HUDEP-2 (cell line): ENCODE data around the gene MYL6.

Experiments
- DNase-seq, 76 experiments: peaks; one replicate each; lab custom pipeline; 2025; ENCODE audit not compliant: unreplicated experiment in 76 of 76; lab: John Stamatoyannopoulos, UW

Gene MYL6

DNA sequence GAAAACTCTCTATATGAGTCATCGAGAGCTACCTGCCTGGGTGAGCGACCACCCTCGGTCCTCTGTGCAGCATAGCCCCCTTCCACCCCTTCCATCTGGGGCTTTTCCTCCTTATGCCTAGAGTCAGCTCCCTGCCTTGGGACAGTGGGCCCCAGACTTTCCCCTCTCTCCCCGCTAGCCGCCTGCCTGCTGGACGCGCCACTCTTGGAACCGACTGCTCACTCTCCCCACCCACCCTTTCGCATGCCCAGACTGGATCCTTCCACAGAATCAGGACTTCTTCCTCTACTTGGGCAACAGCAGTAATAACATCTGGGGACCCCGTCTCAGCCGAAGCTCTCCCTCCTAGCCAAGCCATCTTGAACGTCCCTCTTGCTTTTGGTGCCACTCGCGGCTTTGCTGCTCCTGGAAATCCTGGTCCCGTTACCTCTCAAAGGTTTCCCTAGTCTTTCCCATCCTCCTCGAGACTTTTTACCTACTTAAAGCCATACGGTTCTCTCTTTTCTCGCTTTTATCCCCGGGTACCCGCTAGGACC, 29.4 kb upstream of the MYL6 start:
- DNase-seq = peak in 6 of 76 experiments; percentile 23 to 59 (median 44)

GRCh38 chr12:56129206-56129941, 28.8 kb upstream of the MYL6 start:
- peak in 71 of 76 experiments; percentile 4 to 85 (median 62) for DNase-seq

- DNase-seq = no peak
Measured at GRCh38 chr12:56129942-56130495, 28.1 kb upstream of the MYL6 start.

DNA sequence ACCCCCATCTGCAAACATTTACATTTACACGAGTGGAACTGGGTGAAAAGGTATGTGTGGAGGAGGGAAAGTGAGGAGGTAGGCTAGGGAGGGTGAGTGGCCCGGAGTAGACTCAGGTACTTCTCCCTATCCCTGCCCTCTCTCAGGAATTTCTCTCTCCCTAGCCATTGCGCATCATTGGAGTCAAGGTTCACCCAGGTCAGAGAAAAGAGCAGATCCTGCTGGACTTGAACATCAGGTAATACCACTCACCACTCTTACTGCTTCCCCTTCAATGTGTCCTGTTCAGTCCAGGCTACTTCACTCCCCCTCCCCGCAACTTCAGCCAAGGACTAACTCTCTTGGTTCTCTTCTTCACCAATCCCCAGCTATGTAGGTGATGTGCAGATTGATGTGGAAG, 27.3 kb upstream of the MYL6 start:
- DNase-seq = no peak

DNA sequence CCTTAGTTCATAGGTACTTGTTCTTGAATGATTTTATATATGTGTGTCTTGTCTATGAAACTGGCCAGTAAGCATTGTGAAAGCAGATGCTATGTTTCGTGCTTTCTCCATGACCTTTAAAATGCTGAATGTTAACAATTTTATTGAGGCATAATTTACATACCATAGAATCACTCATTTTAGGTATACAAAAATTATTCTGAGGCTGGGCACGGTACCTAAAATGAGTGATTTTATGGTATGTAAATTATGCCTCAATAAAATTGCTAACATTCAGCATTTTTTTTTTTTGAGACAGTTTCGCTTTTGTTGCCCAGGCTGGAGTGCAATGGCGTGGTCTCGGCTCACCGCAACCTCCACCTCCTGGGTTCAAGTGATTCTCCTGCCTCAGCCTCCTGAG, 23.3 kb upstream of the MYL6 start:
- DNase-seq = no peak

- DNase-seq = no peak
Measured at GRCh38 chr12:56137853-56138571, 20.1 kb upstream of the MYL6 start.

GRCh38 chr12:56141946-56142784, 16.0 kb upstream of the MYL6 start:
- DNase-seq = no peak

DNA sequence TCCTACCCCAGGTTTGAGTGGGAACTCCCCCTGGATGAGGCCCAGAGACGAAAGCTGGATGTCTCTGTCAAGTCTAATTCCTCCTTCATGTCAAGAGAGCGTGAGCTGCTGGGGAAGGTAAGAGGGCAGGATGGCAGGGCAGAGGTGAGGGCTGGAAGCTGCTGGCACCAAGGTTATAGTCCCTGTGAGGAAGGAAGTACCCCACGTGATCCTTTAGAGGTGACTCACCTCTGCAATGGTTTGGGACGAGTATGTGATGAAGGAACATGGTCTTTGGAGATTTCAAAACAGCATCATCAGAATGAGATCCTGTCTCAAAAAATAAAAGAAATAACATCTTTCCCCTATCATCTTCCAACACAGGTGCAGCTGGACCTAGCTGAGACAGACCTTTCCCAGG, 14.9 kb upstream of the MYL6 start:
- DNase-seq = no peak

- no peak for DNase-seq
Measured at GRCh38 chr12:56143870-56144269, 14.3 kb upstream of the MYL6 start.

- no peak for DNase-seq
Measured at GRCh38 chr12:56145217-56145616, 12.9 kb upstream of the MYL6 start.

DNA sequence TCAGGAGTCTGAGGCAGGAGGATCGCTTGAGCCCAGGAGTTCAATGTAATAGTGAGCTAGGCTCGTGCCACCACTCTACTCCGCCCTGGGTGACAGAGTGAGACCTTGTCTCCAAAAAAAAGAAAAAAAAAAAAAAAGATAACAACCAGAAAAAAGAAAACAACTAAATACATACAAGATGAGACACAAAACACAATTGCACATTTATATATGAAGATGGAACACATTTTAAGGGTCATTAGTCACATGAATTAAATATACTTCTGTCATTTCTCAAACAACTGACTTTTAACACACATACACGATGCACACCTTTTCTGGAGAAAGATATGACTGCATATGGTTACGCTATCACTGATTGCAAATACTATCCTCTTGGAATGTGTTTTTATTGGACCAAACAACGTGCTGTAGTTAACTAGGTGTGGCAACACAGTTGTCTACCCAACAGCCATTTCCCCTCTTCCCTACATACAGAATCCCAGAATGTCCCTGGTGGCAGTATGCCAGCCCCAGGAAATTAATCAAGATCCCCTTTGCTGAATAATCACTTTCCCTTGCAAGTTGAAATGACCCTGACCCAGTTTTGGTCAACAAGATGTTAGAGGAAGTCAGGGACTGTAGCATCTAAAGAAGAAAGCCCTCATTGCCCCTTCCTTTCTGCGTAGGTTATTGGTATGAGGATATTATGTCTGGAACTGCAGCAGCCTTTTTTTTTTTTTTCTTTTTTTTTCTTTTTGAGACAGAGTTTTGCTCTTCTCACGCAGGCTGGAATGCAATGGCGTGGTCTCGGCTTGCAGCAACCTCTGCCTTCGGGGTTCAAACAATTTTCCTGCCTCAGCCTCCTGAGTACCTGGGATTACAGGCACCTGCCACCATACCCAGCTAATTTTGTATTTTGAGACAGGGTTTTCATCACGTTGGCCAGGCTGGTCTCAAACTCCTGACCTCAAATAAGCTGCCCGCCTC, 11.4 kb upstream of the MYL6 start:
- DNase-seq = no peak

DNA sequence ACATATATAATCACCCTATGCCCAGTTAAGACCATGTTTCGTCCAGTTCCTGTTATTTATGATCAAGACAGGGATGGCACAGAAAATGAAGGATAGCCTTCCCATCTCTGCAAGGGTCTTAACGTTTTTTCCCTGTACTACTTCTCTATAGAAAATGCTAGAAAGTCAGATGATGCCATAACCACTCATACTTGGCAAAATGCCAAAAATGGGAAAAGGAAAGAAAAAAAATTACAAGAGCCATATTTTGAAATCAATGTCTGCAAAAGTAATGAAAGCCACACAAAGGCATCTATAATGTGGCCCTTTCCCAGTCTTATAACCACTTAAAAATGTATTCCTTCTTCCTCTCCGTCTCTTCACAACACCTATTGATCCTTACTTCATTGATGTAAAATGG, 7.6 kb upstream of the MYL6 start:
- peak in 2 of 76 experiments; percentile 22 to 31 for DNase-seq

DNA sequence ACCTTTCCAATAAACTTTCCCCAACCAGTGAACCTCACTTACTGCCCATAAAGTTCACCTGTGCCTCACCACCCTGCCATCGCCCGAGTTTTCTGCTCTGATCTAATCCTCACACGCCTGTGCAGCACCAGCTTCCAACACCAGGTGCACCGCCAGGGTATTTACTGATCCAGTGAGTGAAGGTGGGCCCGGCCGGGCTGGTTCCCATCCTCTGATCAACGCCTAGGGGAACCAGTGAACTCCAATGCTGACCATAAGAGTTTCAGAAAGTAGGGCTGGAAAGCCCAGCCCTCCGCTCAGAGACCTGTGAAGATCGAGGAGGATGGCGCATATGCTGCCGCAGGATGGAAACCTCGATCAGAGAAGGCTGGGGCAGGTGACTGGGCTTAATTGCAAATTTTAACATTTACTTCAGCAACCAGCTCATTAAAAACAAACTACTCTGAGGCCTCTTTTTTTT, 6.5 kb upstream of the MYL6 start:
- peak in 63 of 76 experiments; percentile 10 to 73 (median 46) for DNase-seq

DNA sequence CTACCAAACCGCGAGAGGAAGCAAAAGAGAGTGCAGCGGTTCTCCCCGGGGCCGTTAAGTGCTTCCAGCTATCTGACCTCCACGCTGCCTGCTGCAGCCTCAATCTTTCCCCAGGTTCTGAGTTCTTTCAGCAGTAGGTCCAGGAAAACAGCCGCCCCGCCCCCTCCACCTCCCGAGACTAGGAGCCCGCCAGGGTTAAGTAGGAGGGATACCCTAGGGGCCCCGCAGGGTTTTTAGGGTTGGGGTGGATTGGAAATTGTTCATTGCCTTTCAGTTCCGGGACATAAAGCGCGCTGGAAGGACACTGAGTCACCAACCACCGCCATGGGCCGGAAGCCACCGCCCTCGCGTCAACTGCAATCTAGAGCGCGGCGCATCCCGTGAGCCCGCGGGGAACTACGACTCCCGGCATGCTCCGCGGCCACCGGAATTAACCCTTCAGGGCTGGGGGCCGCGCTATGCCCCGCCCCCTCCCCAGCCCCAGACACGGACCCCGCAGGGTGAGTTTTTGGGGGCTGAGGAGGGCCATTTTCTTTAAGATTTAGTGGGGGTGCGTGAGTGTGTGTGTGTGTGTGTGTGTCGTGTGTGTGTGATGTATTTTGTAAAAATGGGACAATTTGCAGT, 5.9 kb upstream of the MYL6 start, which contains the start of gene MYL6B:
TSS of gene MYL6B (plus strand) at position 456 of the 624 bp plus-strand sequence. CDS start 1,332 bp downstream, outside the sequence.
- DNase-seq = peak in 73 of 76 experiments; percentile 42 to 91 (median 84)

GRCh38 chr12:56152756-56153677, 5.1 kb upstream of the MYL6 start:
- peak in 8 of 76 experiments; percentile 9 to 44 (median 18) for DNase-seq

- DNase-seq = peak in 4 of 76 experiments; percentile 15 to 29 (median 23)
Measured at GRCh38 chr12:56153678-56154065, 4.5 kb upstream of the MYL6 start.

DNA sequence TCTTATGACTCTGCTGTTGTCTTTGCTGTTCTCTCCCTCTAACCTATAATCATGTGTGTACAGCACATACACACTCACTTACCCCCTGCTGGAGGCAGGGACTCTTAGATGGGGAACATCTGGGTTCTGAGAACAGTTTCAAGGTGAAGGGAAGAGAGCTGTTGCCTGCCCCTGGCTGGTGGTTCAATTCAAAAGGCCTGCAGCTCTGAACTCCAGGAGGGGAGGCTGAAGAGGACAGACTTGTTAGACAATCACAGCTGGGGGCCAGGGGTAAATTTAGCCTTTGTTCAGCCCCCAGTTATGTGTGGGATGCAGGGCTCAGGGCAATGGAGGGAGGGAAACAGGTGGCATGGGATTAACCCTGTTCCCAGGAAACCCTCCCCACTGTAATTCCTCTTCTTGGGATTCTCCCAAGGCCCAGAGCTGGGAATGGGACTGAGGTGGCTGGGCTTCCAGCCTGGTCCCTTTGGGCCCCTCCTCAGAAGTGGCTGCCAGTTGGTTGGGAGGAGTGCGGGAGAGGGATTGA, 3.9 kb upstream of the MYL6 start:
- DNase-seq = peak in 2 of 76 experiments; percentile 4 to 21
